Astrocyte (in vitro differentiated cells and primary cell): ENCODE results near the gene OR6B3. TPM values are rescaled to one million over a fixed set of nuclear protein-coding genes. Genes with fewer than 3 reads are reported as not detected.

ENCODE experiments used
- DNase-seq: peaks from one replicate; pipeline ENCODE4 v3.0.0-alpha.2; 2010; ENCODE audit warnings: low read depth
- FAIRE-seq: peaks from 2 replicates; lab custom pipeline; 2011; peaks lifted over from hg19 to GRCh38; lab: Jason Lieb, UNC
- H2AFZ ChIP-seq: 2 replicates; pipeline ENCODE4 v1.6.0; 2012; ENCODE audit warnings: low read depth, low read length, inconsistent platforms
- H3K27ac ChIP-seq: 2 replicates; pipeline ENCODE4 v1.5.1; 2011; ENCODE audit warnings: low read depth, low read length, inconsistent platforms
- H3K27me3 ChIP-seq: 2 replicates; pipeline ENCODE4 v1.6.0; 2011; ENCODE audit warnings: low read length, inconsistent platforms; ENCODE audit not compliant: insufficient read depth
- H3K36me3 ChIP-seq: 2 replicates; pipeline ENCODE4 v1.5.1; 2011; ENCODE audit warnings: low read length, inconsistent platforms; ENCODE audit not compliant: insufficient read depth
- H3K4me1 ChIP-seq: 2 replicates; pipeline ENCODE4 v1.5.1; 2011; ENCODE audit warnings: low read length, inconsistent platforms; ENCODE audit not compliant: insufficient read depth
- H3K4me2 ChIP-seq: 2 replicates; pipeline ENCODE4 v1.6.0; 2012; ENCODE audit warnings: low read length, inconsistent platforms
- H3K4me3 ChIP-seq: 2 replicates; pipeline ENCODE4 v1.5.1; 2011; ENCODE audit warnings: low read depth, mild to moderate bottlenecking, low read length, inconsistent platforms; ENCODE audit not compliant: insufficient read depth
- H3K79me2 ChIP-seq: 2 replicates; pipeline ENCODE4 v1.6.0; 2012; ENCODE audit warnings: mild to moderate bottlenecking, low read length, inconsistent platforms; ENCODE audit not compliant: insufficient read depth
- H3K9ac ChIP-seq: 2 replicates; pipeline ENCODE4 v1.6.0; 2012; ENCODE audit warnings: mild to moderate bottlenecking, low read length, inconsistent platforms
- H3K9me3 ChIP-seq: 2 replicates; pipeline ENCODE4 v1.5.1; 2012; ENCODE audit warnings: low read depth, mild to moderate bottlenecking, low read length, inconsistent platforms; ENCODE audit not compliant: insufficient read depth
- H4K20me1 ChIP-seq: 2 replicates; pipeline ENCODE4 v1.6.0; 2012; ENCODE audit warnings: low read length, inconsistent platforms; ENCODE audit not compliant: insufficient read depth
- H3K27ac Mint-ChIP-seq: one replicate; pipeline ENCODE4 v1.8.0; 2021; ENCODE audit warnings: mild to moderate bottlenecking, mixed read lengths; ENCODE audit not compliant: unreplicated experiment
- H3K27me3 Mint-ChIP-seq: one replicate; pipeline ENCODE4 v1.8.0; 2021; ENCODE audit warnings: low read depth, mixed read lengths; ENCODE audit not compliant: unreplicated experiment
- H3K36me3 Mint-ChIP-seq: one replicate; pipeline ENCODE4 v1.8.0; 2021; ENCODE audit warnings: low read depth, mixed read lengths; ENCODE audit not compliant: unreplicated experiment
- H3K4me1 Mint-ChIP-seq: one replicate; pipeline ENCODE4 v1.8.0; 2021; ENCODE audit warnings: low read depth, mixed read lengths; ENCODE audit not compliant: unreplicated experiment
- H3K4me3 Mint-ChIP-seq: one replicate; pipeline ENCODE4 v1.8.0; 2021; ENCODE audit warnings: mild to moderate bottlenecking, moderate library complexity, mixed read lengths; ENCODE audit not compliant: unreplicated experiment
- H3K9me3 Mint-ChIP-seq: one replicate; pipeline ENCODE4 v1.8.0; 2021; ENCODE audit warnings: mild to moderate bottlenecking, mixed read lengths; ENCODE audit not compliant: unreplicated experiment
- EZH2 ChIP-seq: IDR thresholded peaks from 2 replicates; pipeline ENCODE4 v1.6.1; 2012; ENCODE audit warnings: mild to moderate bottlenecking, low read length, inconsistent platforms; ENCODE audit not compliant: insufficient read depth
- total RNA-seq: library from RNA; stranded (reverse); gene quantifications from 2 replicates; pipeline ENCODE4 v1.2.1, GENCODE V29; 2021
- TF ChIP-seq, protein P1 (sequence below): IDR thresholded peaks from 2 replicates; pipeline ENCODE4 v1.5.1; 2011; ENCODE audit warnings: low read depth, mild to moderate bottlenecking, inconsistent platforms, low read length, moderate library complexity; ENCODE audit not compliant: insufficient read depth

OR6B3 gene
- total RNA-seq, 1 donor from 2014 or later = not detected

DNA sequence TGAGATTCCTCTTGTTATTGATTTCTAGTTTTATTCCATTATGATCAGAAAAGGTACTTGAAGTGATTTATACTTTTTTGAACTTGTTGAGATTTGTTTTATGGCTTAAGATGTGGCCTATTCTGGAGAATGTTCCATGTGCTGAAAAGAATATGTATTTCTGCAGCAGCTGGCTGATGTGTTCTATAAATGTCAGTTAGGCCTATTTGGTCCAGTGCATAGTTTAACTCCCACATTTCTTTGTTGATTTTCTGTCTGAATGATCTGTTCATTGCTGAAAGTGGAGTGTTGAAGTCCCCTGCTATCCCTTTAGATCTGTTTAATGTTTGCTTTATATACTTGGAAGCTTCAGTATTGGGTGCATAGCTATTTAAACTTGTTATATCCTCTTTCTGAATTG lies 16.0 kb downstream of the OR6B3 start:
- H3K27ac ChIP-seq = no peak overlapping the region
- peaks cover 5% of the 10 kb centered on the region for H3K4me1 Mint-ChIP-seq
- no peaks in the 10 kb centered on the region for H3K4me1 ChIP-seq
- no peak overlapping the region for H3K4me2 ChIP-seq
- H3K36me3 Mint-ChIP-seq = no peaks in the 10 kb centered on the region
- no peaks in the 10 kb centered on the region for H4K20me1 ChIP-seq
- no peak for DNase-seq
- TF ChIP-seq EZH2 = no peak
- TF ChIP-seq, protein P1, sequence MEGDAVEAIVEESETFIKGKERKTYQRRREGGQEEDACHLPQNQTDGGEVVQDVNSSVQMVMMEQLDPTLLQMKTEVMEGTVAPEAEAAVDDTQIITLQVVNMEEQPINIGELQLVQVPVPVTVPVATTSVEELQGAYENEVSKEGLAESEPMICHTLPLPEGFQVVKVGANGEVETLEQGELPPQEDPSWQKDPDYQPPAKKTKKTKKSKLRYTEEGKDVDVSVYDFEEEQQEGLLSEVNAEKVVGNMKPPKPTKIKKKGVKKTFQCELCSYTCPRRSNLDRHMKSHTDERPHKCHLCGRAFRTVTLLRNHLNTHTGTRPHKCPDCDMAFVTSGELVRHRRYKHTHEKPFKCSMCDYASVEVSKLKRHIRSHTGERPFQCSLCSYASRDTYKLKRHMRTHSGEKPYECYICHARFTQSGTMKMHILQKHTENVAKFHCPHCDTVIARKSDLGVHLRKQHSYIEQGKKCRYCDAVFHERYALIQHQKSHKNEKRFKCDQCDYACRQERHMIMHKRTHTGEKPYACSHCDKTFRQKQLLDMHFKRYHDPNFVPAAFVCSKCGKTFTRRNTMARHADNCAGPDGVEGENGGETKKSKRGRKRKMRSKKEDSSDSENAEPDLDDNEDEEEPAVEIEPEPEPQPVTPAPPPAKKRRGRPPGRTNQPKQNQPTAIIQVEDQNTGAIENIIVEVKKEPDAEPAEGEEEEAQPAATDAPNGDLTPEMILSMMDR = no peak
- H3K9me3 Mint-ChIP-seq = peaks cover 1% of the 10 kb centered on the region
- no peak for FAIRE-seq
- H3K4me3 Mint-ChIP-seq = no peak overlapping the region
- peaks cover 29% of the 10 kb centered on the region for H3K27me3 ChIP-seq
- no peaks in the 10 kb centered on the region for H3K79me2 ChIP-seq
- H3K27ac Mint-ChIP-seq = no peak overlapping the region
- peaks cover 39% of the 10 kb centered on the region for H3K27me3 Mint-ChIP-seq
- no peaks in the 10 kb centered on the region for H3K9me3 ChIP-seq
- no peaks in the 10 kb centered on the region for H3K36me3 ChIP-seq
- H3K9ac ChIP-seq = no peak overlapping the region
- H3K4me3 ChIP-seq = no peak overlapping the region
- no peak overlapping the region for H2AFZ ChIP-seq

DNA sequence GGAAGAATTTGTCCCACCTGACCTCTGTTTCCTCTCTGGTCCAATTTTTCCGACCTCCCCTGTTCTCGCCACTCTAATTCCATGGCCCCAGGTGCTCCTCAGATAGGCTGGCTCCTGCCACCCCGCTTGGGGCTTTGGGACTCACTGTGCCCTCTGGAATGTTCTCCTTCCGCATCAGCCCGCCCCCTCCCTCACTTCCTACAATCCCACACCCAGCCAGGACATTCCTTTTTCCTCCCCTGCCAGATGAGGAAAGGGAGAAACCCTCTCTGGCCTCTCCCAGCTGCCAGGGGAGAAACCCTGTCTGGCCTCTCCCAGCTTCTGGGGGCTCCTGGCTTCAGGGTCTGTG lies 20.0 kb downstream of the OR6B3 start:
- no peak overlapping the region for H3K4me2 ChIP-seq
- no peak for FAIRE-seq
- peaks cover 68% of the 10 kb centered on the region for H3K27me3 Mint-ChIP-seq

More for the DNA sequence above, 20.0 kb downstream of the OR6B3 start:
- no peaks in the 10 kb centered on the region for H3K79me2 ChIP-seq
- no peak overlapping the region for H3K27ac ChIP-seq
- no peaks in the 10 kb centered on the region for H3K36me3 ChIP-seq
- H2AFZ ChIP-seq = no peak overlapping the region
- H3K4me1 ChIP-seq = no peaks in the 10 kb centered on the region
- DNase-seq = no peak
- TF ChIP-seq, protein P1 = no peak
- no peak for TF ChIP-seq EZH2
- H3K4me3 Mint-ChIP-seq = no peak overlapping the region
- H3K27ac Mint-ChIP-seq = no peak overlapping the region
- H3K4me3 ChIP-seq = no peak overlapping the region
- H3K4me1 Mint-ChIP-seq = peaks cover 5% of the 10 kb centered on the region
- peaks cover 1% of the 10 kb centered on the region for H3K9me3 Mint-ChIP-seq
- H3K9me3 ChIP-seq = no peaks in the 10 kb centered on the region
- H4K20me1 ChIP-seq = no peaks in the 10 kb centered on the region
- H3K36me3 Mint-ChIP-seq = no peaks in the 10 kb centered on the region
- H3K27me3 ChIP-seq = peaks cover 16% of the 10 kb centered on the region
- no peak overlapping the region for H3K9ac ChIP-seq
